B cell (primary cell): ENCODE data around the gene JARID2. TPM values are rescaled to one million over a fixed set of nuclear protein-coding genes. Genes with fewer than 3 reads are reported as not detected.

Experiments
- ATAC-seq: fragments of 200-7000 bp; cut with Tn5 transposase; one replicate; pipeline ENCODE4 v1.10.0; 2021; ENCODE audit warnings: low read depth, mild to moderate bottlenecking, moderate number of reproducible peaks, moderate library complexity
- CTCF ChIA-PET: fragments of 350-600 bp; sonication (Branson Sonifier 250); formaldehyde crosslinking; loops from one replicate; lab custom pipeline; 2021; ENCODE audit warnings: antibody characterized with exemption, inconsistent platforms; lab: Charles Lee
- POLR2A ChIA-PET: fragments of 350-600 bp; sonication (Branson Sonifier 250); formaldehyde crosslinking; loops from one replicate; lab custom pipeline; 2021; ENCODE audit warnings: antibody characterized with exemption; lab: Charles Lee
- DNase-seq: peaks from one replicate; pipeline ENCODE4 v3.0.0; 2013
- H2AFZ ChIP-seq: 2 replicates; pipeline ENCODE4 v1.6.1; 2012; ENCODE audit warnings: mild to moderate bottlenecking, low read depth, low read length; ENCODE audit not compliant: insufficient read depth, poor library complexity, severe bottlenecking
- H3K27ac ChIP-seq, 2 donors: 1 replicate in 1 of 2; 2 replicates in 1 of 2; pipeline ENCODE4 v1.5.1; 2012 to 2013; ENCODE audit warnings: low read length in 2 of 2, mild to moderate bottlenecking in 2 of 2, moderate library complexity in 1 of 2
- H3K27me3 ChIP-seq, 4 experiments: fragments of 200-600 bp in 1 of 4; sonication (generic) in 1 of 4; replicated peaks in 1 of 4; 1 replicate in 2 of 4; 2 replicates in 2 of 4; pipeline versions ENCODE4 v1.6.1 to v1.7.0; 2013 to 2016; ENCODE audit warnings: low read length in 3 of 4, mild to moderate bottlenecking in 2 of 4, mixed read lengths in 1 of 4, moderate library complexity in 1 of 4; ENCODE audit not compliant: insufficient read depth in 4 of 4, control insufficient read depth in 3 of 4; ENCODE audit errors: control extremely low read depth in 1 of 4
- H3K36me3 ChIP-seq, 2 experiments: replicated peaks in 1 of 2; 1 replicate in 1 of 2; 2 replicates in 1 of 2; pipeline versions ENCODE4 v1.6.1 to v1.7.1; 2013; ENCODE audit warnings: low read length in 1 of 2; ENCODE audit not compliant: insufficient read depth in 2 of 2, control insufficient read depth in 1 of 2; ENCODE audit errors: control extremely low read depth in 1 of 2, extremely low read depth in 1 of 2
- H3K4me1 ChIP-seq, 2 donors: fragments of 200-600 bp in 1 of 2; sonication (generic) in 1 of 2; 1 replicate in 1 of 2; 2 replicates in 1 of 2; pipeline versions ENCODE4 v1.5.1 to v1.6.1; 2013 to 2017; ENCODE audit warnings: low read length in 2 of 2; ENCODE audit not compliant: control insufficient read depth in 2 of 2, insufficient read depth in 2 of 2
- H3K4me2 ChIP-seq: replicated peaks from 2 replicates; pipeline ENCODE3; 2012; ENCODE audit warnings: mild to moderate bottlenecking, low read depth, low read length; ENCODE audit not compliant: poor library complexity, severe bottlenecking
- H3K4me3 ChIP-seq, 5 experiments: fragments of 200-600 bp in 1 of 5; sonication (generic) in 1 of 5; 1 replicate in 3 of 5; 2 replicates in 2 of 5; pipeline versions ENCODE4 v1.5.1 to v1.7.0; 2011 to 2016; ENCODE audit warnings: low read length in 4 of 5, mild to moderate bottlenecking in 4 of 5, low read depth in 2 of 5, control low read depth in 1 of 5, moderate library complexity in 1 of 5; ENCODE audit not compliant: insufficient read depth in 1 of 5; ENCODE audit errors: control extremely low read depth in 1 of 5, extremely low read depth in 1 of 5
- H3K79me2 ChIP-seq: fragments of 200-600 bp; sonication (generic); one replicate; pipeline ENCODE4 v1.6.0; 2016; ENCODE audit warnings: low read length; ENCODE audit not compliant: control insufficient read depth, insufficient read depth
- H3K9ac ChIP-seq: fragments of 200-600 bp; sonication (generic); 2 replicates; pipeline ENCODE4 v1.6.1; 2017; ENCODE audit warnings: mild to moderate bottlenecking, low read length, moderate library complexity
- H3K9me3 ChIP-seq, 3 donors: one replicate each; pipeline versions ENCODE4 v1.6.1 to v1.7.1; 2013; ENCODE audit warnings: low read length in 2 of 3; ENCODE audit not compliant: control insufficient read depth in 2 of 3, insufficient read depth in 1 of 3; ENCODE audit errors: control extremely low read depth in 1 of 3
- H4K20me1 ChIP-seq: 2 replicates; pipeline ENCODE4 v1.6.0; 2012; ENCODE audit warnings: mild to moderate bottlenecking, low read length; ENCODE audit not compliant: insufficient read depth, control insufficient read depth, poor library complexity, severe bottlenecking
- H3K27ac Mint-ChIP-seq: one replicate; pipeline ENCODE4 v1.8.0; 2021; ENCODE audit warnings: mixed read lengths
- H3K27me3 Mint-ChIP-seq: one replicate; pipeline ENCODE4 v1.8.0; 2021; ENCODE audit warnings: mixed read lengths
- H3K4me1 Mint-ChIP-seq: one replicate; pipeline ENCODE4 v1.8.0; 2021; ENCODE audit warnings: mixed read lengths
- H3K4me3 Mint-ChIP-seq: one replicate; pipeline ENCODE4 v1.8.0; 2021; ENCODE audit warnings: mixed read lengths
- H3K9me3 Mint-ChIP-seq: one replicate; pipeline ENCODE4 v1.8.0; 2022; ENCODE audit warnings: mixed read lengths; ENCODE audit not compliant: insufficient read depth
- EZH2 ChIP-seq: IDR thresholded peaks from 2 replicates; pipeline ENCODE4 v1.6.1; 2012; ENCODE audit warnings: borderline replicate concordance, low read depth, mild to moderate bottlenecking, moderate library complexity, low read length; ENCODE audit not compliant: insufficient read depth, poor library complexity, severe bottlenecking
- WGBS: methylation state at CpG from one replicate; pipeline ENCODE4 v1.1.5; 2013; ENCODE audit warnings: missing lambda C conversion rate; ENCODE audit not compliant: insufficient coverage; 5-methylcytosine and 5-hydroxymethylcytosine counted together
- intact Hi-C: fragments of 100-400 bp; cut with micrococcal nuclease; formaldehyde crosslinking; loops from one replicate; pipeline ENCODE4 v1.10.0; 2022
- polyA plus RNA-seq: library from polyadenylated mRNA; depleted of rRNA; stranded (reverse); fragments of >200 nt; gene quantifications from 2 replicates; pipeline ENCODE4 v1.2.3, GENCODE V29; 2012
- total RNA-seq, 2 donors: library from RNA; stranded (reverse); fragments of 120-200 nt in 1 of 2; gene quantifications; 1 replicate in 1 of 2; 2 replicates in 1 of 2; pipeline versions ENCODE4 v1.2.3 to v1.2.4, GENCODE V29; 2013 to 2022
- TF ChIP-seq, protein P1 (sequence below): fragments of 200-600 bp; IDR thresholded peaks from one replicate; pipeline ENCODE4 v1.8.0; 2022; ENCODE audit warnings: antibody characterized with exemption, mild to moderate bottlenecking

Gene JARID2
- total and polyA plus RNA-seq, 2 donors (not counting 1 experiment from before 2014, with no cell fraction given), result 11.0 to 58.1 TPM

DNA sequence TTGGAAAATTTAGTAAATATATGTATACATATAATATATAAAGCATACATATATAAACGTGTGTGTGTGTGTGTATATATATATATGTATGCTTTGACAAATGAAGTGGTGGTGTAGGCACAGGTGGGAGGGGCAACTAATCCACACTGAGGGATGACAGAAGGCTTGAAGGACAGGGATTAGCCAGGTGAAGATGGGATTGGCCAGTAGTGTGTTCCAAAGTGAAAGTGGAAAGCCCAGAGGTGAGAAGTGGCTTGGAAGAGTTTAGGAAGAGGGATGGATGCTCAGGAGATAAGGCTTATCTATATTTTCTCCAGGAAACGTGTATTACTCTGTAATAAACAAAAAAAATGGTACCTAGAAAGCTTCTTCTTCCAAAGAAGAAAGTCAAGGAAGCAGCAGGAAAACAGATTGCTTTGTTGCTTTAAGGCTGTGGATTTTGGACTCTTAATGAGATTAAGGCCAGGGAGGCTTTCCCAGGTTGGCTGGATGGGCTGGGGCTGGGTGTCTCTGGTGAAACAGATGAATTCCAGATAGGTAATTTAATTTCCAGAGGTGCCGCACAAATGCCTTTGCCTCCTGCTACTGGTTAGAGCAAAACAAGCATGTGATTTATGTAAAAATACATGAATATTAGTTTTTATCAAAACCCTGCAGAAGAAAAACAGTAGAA lies 63.9 kb downstream of the JARID2 start:
- POLR2A ChIA-PET, result no interaction called here
- Mint-ChIP-seq H3K27me3 (no peaks in the 10 kb centered on the region), H3K9me3 (no peaks in the 10 kb centered on the region), H3K4me3 (no peak overlapping the region), H3K4me1 (peaks cover 78% of the 10 kb centered on the region), H3K27ac (no peak overlapping the region)
- H3K4me3 ChIP-seq, result no peak overlapping the region
- no peak overlapping the region for H3K4me2 ChIP-seq
- H3K4me1 ChIP-seq, result peaks cover 73 to 74% of the 10 kb centered on the region in 2 donors
- no peak overlapping the region for H3K9ac ChIP-seq
- H2AFZ ChIP-seq, result no peak overlapping the region
- H3K27me3 ChIP-seq, result no peaks in the 10 kb centered on the region
- intact Hi-C loops, result no loop called here
- H3K79me2 ChIP-seq, result peaks cover 100% of the 10 kb centered on the region
- H3K27ac ChIP-seq, result no peak overlapping the region
- peaks cover 85% of the 10 kb centered on the region for H4K20me1 ChIP-seq
- H3K9me3 ChIP-seq, result no peaks in the 10 kb centered on the region
- no peaks in the 10 kb centered on the region for H3K36me3 ChIP-seq
- ATAC-seq (no peak), DNase-seq (no peak)
- TF ChIP-seq, protein P1, sequence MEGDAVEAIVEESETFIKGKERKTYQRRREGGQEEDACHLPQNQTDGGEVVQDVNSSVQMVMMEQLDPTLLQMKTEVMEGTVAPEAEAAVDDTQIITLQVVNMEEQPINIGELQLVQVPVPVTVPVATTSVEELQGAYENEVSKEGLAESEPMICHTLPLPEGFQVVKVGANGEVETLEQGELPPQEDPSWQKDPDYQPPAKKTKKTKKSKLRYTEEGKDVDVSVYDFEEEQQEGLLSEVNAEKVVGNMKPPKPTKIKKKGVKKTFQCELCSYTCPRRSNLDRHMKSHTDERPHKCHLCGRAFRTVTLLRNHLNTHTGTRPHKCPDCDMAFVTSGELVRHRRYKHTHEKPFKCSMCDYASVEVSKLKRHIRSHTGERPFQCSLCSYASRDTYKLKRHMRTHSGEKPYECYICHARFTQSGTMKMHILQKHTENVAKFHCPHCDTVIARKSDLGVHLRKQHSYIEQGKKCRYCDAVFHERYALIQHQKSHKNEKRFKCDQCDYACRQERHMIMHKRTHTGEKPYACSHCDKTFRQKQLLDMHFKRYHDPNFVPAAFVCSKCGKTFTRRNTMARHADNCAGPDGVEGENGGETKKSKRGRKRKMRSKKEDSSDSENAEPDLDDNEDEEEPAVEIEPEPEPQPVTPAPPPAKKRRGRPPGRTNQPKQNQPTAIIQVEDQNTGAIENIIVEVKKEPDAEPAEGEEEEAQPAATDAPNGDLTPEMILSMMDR, result no peak
- CTCF ChIA-PET, result interaction anchor here (1.1 kb wide), 1 partner anchor 9 kb away, joined by 4 read pairs; no protein-coding TSS in a partner anchor
- no CpG with 5 or more reads among the region's 3 CpGs for WGBS

DNA sequence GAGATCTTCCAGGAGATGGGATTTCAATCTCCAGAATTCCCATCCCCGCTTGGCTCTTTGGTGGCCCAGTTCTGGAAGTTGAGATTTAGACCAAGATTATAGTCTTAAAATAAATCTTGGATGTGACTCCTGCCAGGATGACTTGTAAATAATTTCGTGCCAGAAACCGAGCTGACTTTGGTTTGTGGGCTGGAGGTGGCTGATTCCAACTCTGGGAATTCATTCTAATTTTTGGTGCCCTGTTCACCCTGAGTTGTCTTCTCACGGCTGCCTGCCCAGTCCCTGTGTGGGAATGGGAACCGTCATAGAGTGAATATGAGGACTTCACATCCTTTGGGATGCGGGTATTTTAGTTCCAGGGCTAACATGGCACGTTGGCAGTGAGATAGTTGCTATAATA lies 64.8 kb downstream of the JARID2 start:
- Histone ChIP-seq H2AFZ (no peak overlapping the region), H3K36me3 (no peaks in the 10 kb centered on the region), H3K4me2 (no peak overlapping the region), H3K79me2 (peaks cover 99% of the 10 kb centered on the region), H3K9ac (no peak overlapping the region), H3K4me3 (no peak overlapping the region), H3K4me1 (peaks cover 64 to 65% of the 10 kb centered on the region in 2 donors), H3K27me3 (no peaks in the 10 kb centered on the region), H4K20me1 (peaks cover 78% of the 10 kb centered on the region), H3K9me3 (no peaks in the 10 kb centered on the region), H3K27ac (no peak overlapping the region)
- intact Hi-C loops, result no loop called here
- POLR2A ChIA-PET, result interaction anchor here (0.6 to 0.7 kb wide), 2 partner anchors 10 to 16 kb away, joined by 3 read pairs; no protein-coding TSS in a partner anchor
- Mint-ChIP-seq H3K27ac (no peak overlapping the region), H3K27me3 (no peaks in the 10 kb centered on the region), H3K4me3 (no peak overlapping the region), H3K9me3 (no peaks in the 10 kb centered on the region), H3K4me1 (peaks cover 76% of the 10 kb centered on the region)
- CTCF ChIA-PET, result no interaction called here
- DNase-seq (no peak), ATAC-seq (no peak)
- 91% methylated on average over 6 of the region's 7 CpGs for WGBS
- no peak for TF ChIP-seq EZH2
- TF ChIP-seq, protein P1, result no peak
